Chondrocyte (in vitro differentiated cells): ENCODE measurements around the gene TEX13A. TPM values are rescaled to one million over a fixed set of nuclear protein-coding genes. Genes with fewer than 3 reads are reported as not detected.

ENCODE experiments used
- DNase-seq: peaks from one replicate; pipeline ENCODE4 v3.0.0; 2021; ENCODE audit warnings: mixed read lengths, low spot score
- H3K27ac Mint-ChIP-seq: one replicate; pipeline ENCODE4 v1.8.0; 2021; ENCODE audit warnings: mild to moderate bottlenecking, moderate library complexity, mixed read lengths; ENCODE audit not compliant: unreplicated experiment
- H3K27me3 Mint-ChIP-seq: 2 replicates; pipeline ENCODE4 v1.8.0; 2021; ENCODE audit warnings: low read depth, mixed read lengths
- H3K36me3 Mint-ChIP-seq: 2 replicates; pipeline ENCODE4 v1.8.0; 2021; ENCODE audit warnings: low read depth, mixed read lengths
- H3K4me1 Mint-ChIP-seq: 2 replicates; pipeline ENCODE4 v1.8.0; 2021; ENCODE audit warnings: low read depth, mild to moderate bottlenecking, mixed read lengths
- H3K4me3 Mint-ChIP-seq: one replicate; pipeline ENCODE4 v1.8.0; 2021; ENCODE audit warnings: mild to moderate bottlenecking, moderate library complexity, mixed read lengths; ENCODE audit not compliant: unreplicated experiment
- H3K9me3 Mint-ChIP-seq: 2 replicates; pipeline ENCODE4 v1.8.0; 2021; ENCODE audit warnings: low read depth, mixed read lengths
- long read RNA-seq: library from polyadenylated mRNA; stranded (forward); transcript quantifications from one replicate; pipeline ENCODE4 v2.0.0, GENCODE V29; 2021
- total RNA-seq: library from RNA; stranded (reverse); gene quantifications from 3 replicates; pipeline ENCODE4 v1.2.1, GENCODE V29; 2021
- TF ChIP-seq, protein P1 (sequence below): fragments of 200-600 bp; sonication (generic); IDR thresholded peaks from 2 replicates; pipeline ENCODE4 v1.5.0; 2021; ENCODE audit warnings: antibody characterized with exemption, mild to moderate bottlenecking, moderate library complexity

Gene TEX13A, protein sequence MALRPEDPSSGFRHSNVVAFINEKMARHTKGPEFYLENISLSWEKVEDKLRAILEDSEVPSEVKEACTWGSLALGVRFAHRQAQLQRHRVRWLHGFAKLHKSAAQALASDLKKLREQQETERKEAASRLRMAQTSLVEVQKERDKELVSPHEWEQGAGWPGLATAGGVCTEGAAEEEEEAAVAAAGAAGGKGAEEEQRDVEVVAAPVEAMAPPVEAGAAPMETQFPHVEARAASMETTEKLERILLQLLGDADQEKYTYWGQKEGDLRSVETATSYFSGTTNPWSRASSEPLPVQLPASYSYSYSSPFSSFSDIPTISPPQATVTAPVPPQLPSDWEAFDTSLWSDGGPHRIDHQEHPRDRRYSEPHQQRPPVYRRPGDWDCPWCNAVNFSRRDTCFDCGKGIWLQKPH
- not detected in 3 replicates for total RNA-seq
- long read RNA-seq = 0 reads

DNA sequence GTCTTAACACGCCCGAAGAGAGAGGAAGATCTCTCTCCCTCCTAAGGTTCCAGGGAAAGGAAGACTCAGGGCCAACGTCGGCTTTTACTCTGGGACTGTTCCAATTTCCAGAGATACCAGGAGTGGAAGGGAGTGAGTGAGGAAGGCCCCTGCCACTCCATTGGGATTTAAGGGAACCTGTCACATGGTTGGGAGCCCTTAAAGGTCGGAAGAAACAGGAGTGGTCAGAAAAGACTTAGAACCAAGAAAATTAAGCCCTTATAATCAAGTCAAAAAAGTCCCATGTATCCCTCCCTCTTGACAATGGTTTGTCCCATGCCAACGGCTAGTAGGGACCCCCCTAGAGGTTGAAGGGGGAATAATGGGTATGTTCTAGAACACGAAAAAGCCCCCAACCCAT, at the start of gene TEX13A:
TEX13A (minus strand) TSS at position 59 of the 400 bp plus-strand sequence. CDS start 297 bp downstream, outside the sequence.
- no peak within 1 kb of the TSS for H3K27ac Mint-ChIP-seq
- peaks cover 22% of the 10 kb centered on the region for H3K9me3 Mint-ChIP-seq

DNA sequence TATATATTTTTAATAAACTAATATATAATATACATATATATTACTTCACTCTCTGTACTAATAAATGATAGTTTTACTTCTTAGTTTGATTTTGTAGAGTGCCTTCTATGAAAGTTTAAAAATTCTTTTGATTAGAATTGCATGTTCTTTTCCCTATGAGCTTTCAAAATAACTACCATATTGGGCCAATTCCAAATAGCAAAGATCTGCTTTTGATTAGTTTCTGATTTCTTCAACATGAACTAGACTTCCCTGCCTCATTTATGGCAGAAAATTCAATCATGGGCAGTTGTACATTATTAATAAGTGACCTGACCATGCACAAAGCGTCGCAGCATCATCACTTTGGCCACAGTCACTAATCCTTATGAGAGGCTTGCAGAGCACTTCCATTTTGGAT, 48.9 kb upstream of the TEX13A start:
- TF ChIP-seq, protein P1, sequence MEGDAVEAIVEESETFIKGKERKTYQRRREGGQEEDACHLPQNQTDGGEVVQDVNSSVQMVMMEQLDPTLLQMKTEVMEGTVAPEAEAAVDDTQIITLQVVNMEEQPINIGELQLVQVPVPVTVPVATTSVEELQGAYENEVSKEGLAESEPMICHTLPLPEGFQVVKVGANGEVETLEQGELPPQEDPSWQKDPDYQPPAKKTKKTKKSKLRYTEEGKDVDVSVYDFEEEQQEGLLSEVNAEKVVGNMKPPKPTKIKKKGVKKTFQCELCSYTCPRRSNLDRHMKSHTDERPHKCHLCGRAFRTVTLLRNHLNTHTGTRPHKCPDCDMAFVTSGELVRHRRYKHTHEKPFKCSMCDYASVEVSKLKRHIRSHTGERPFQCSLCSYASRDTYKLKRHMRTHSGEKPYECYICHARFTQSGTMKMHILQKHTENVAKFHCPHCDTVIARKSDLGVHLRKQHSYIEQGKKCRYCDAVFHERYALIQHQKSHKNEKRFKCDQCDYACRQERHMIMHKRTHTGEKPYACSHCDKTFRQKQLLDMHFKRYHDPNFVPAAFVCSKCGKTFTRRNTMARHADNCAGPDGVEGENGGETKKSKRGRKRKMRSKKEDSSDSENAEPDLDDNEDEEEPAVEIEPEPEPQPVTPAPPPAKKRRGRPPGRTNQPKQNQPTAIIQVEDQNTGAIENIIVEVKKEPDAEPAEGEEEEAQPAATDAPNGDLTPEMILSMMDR = no peak
- no peak for DNase-seq
- Mint-ChIP-seq H3K36me3 (no peaks in the 10 kb centered on the region), H3K27ac (no peak overlapping the region), H3K4me1 (no peaks in the 10 kb centered on the region), H3K27me3 (no peaks in the 10 kb centered on the region), H3K4me3 (no peak overlapping the region), H3K9me3 (peaks cover 4% of the 10 kb centered on the region)

More for the DNA sequence above, at the start of gene TEX13A:
- no peak for DNase-seq
- TF ChIP-seq, protein P1 = no peak
- Mint-ChIP-seq H3K4me3 (no peak within 1 kb of the TSS), H3K36me3 (no peaks in the 10 kb centered on the region), H3K27me3 (peaks cover 5% of the 10 kb centered on the region), H3K4me1 (no peaks in the 10 kb centered on the region)

DNA sequence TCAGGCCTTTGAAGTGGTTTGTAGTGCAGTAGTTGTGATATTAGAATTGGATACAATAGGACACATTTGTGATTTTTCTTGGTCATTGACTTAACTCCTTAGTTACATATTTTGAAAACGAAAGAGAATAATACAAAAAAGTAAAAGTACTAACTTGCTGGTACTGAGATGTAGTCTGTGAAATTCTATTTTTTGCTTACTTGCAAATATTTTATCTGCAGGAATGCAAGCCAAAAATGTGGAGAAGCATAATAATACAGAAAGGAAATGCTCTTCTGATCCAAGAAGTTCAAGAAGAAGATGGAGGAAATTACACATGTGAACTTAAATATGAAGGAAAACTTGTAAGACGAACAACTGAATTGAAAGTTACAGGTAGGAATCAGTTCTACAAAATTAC, 46.7 kb upstream of the TEX13A start:
- Mint-ChIP-seq H3K9me3 (peaks cover 3% of the 10 kb centered on the region), H3K27me3 (no peaks in the 10 kb centered on the region), H3K36me3 (no peaks in the 10 kb centered on the region), H3K4me3 (no peak overlapping the region), H3K4me1 (no peaks in the 10 kb centered on the region), H3K27ac (no peak overlapping the region)
- TF ChIP-seq, protein P1 = no peak
- no peak for DNase-seq

DNA sequence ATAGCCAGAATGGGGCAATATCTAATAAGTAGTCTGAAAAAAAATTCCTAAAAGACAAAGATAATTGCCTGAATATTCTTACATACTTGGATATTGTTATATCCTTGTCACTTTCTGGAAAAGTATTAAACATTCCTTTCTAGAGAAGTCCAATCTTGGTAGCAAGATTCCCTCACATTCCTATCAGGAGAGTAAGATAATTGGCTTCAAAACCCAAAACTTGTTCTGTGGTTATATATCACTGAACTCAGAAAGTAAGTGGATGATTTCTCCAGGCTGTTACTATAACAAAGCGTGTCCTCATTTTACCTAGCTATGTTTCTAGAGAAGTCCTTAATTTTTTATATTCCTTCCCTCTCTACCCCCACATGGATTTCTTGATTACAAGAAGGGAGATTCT, 46.0 kb upstream of the TEX13A start:
- no peaks in the 10 kb centered on the region for H3K27me3 Mint-ChIP-seq
- H3K4me1 Mint-ChIP-seq = no peaks in the 10 kb centered on the region
- H3K4me3 Mint-ChIP-seq = no peak overlapping the region
- no peaks in the 10 kb centered on the region for H3K36me3 Mint-ChIP-seq
- H3K9me3 Mint-ChIP-seq = peaks cover 3% of the 10 kb centered on the region
- DNase-seq = no peak
- TF ChIP-seq, protein P1 = no peak
- H3K27ac Mint-ChIP-seq = no peak overlapping the region

DNA sequence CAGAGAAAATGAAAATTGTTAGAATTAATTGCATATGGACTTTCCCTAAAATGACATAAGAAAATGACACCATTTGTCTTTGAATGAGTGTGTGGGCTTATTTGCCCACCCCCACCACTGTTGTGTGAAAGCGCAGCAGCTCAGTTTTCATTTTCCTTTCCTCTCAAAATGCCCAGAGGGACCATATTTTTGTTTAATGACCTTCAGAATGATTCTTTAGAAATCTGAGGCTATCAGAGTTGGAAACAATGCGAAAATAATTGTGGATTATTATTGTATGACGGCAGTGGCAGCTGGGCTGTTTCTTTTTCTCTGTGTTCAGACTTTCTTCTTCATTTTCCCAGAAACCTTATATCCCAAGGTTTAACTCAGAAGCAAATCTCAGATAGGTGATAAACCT, 44.6 kb upstream of the TEX13A start:
- Mint-ChIP-seq H3K9me3 (peaks cover 6% of the 10 kb centered on the region), H3K36me3 (no peaks in the 10 kb centered on the region), H3K27ac (no peak overlapping the region), H3K27me3 (no peaks in the 10 kb centered on the region), H3K4me1 (no peaks in the 10 kb centered on the region), H3K4me3 (no peak overlapping the region)
- no peak for DNase-seq
- TF ChIP-seq, protein P1 = no peak
